Measurements from ENCODE around the gene ABHD12. TPM values are rescaled to one million over a fixed set of nuclear protein-coding genes. Genes with fewer than 3 reads are reported as not detected.

The ABHD12 gene
- total RNA-seq, 2 donors from 2014 or later, result 48.5 to 49.8 TPM

- no peak overlapping the region for H3K4me3 ChIP-seq
- H3K27me3 ChIP-seq (replicated peaks; ENCODE audit: insufficient read depth), result no peaks in the 10 kb centered on the region
- H3K4me1 ChIP-seq (ENCODE audit: control insufficient read depth in 1 of 2, low read depth in 2 of 2), result peaks cover 5 to 8% of the 10 kb centered on the region in 2 donors
- H3K27ac ChIP-seq, result no peak overlapping the region
- ATAC-seq (ENCODE audit: insufficient number of reproducible peaks, low FRiP score, low read depth) (no peak), DNase-seq (ENCODE audit: low spot score) (no peak)
- no peaks in the 10 kb centered on the region for H3K9me3 ChIP-seq
- H3K36me3 ChIP-seq, result peaks cover 17% of the 10 kb centered on the region
- TF ChIP-seq CTCF (IDR thresholded peaks at IDR 0.05), result no peak
Measured at GRCh38 chr20:25301357-25301920, 89.2 kb downstream of the ABHD12 start.

GRCh38 chr20:25300496-25301170, 90.0 kb downstream of the ABHD12 start:
- TF ChIP-seq CTCF (IDR thresholded peaks at IDR 0.05), result no peak
- peaks cover 19% of the 10 kb centered on the region for H3K36me3 ChIP-seq
- H3K4me1 ChIP-seq (ENCODE audit: control insufficient read depth in 1 of 2, low read depth in 2 of 2), result peaks cover 10 to 16% of the 10 kb centered on the region in 2 donors
- H3K4me3 ChIP-seq, result no peak overlapping the region
- DNase-seq (ENCODE audit: low spot score), result no peak
- H3K9me3 ChIP-seq, result no peaks in the 10 kb centered on the region
- no peak overlapping the region for H3K27ac ChIP-seq
- no peak for ATAC-seq (ENCODE audit: insufficient number of reproducible peaks, low FRiP score, low read depth)
- no peaks in the 10 kb centered on the region for H3K27me3 ChIP-seq (replicated peaks; ENCODE audit: insufficient read depth)

GRCh38 chr20:25299806-25300205, 90.8 kb downstream of the ABHD12 start:
- peaks cover 16 to 24% of the 10 kb centered on the region in 2 donors for H3K4me1 ChIP-seq (ENCODE audit: control insufficient read depth in 1 of 2, low read depth in 2 of 2)
- peaks cover 19% of the 10 kb centered on the region for H3K36me3 ChIP-seq
- DNase-seq (ENCODE audit: low spot score), result no peak
- no peak for ATAC-seq (ENCODE audit: insufficient number of reproducible peaks, low FRiP score, low read depth)
- no peak overlapping the region for H3K4me3 ChIP-seq
- H3K9me3 ChIP-seq, result no peaks in the 10 kb centered on the region
- TF ChIP-seq CTCF (IDR thresholded peaks at IDR 0.05), result no peak
- H3K27ac ChIP-seq, result no peak overlapping the region
- H3K27me3 ChIP-seq (replicated peaks; ENCODE audit: insufficient read depth), result no peaks in the 10 kb centered on the region

GRCh38 chr20:25297141-25297905, 93.3 kb downstream of the ABHD12 start:
- Histone ChIP-seq H3K36me3 (peaks cover 14% of the 10 kb centered on the region), H3K27ac (peak overlapping the region; percentile 53), H3K9me3 (no peaks in the 10 kb centered on the region), H3K4me1 (ENCODE audit: control insufficient read depth in 1 of 2, low read depth in 2 of 2) (peaks cover 16 to 39% of the 10 kb centered on the region in 2 donors), H3K27me3 (replicated peaks; ENCODE audit: insufficient read depth) (no peaks in the 10 kb centered on the region), H3K4me3 (no peak overlapping the region)
- no peak for DNase-seq (ENCODE audit: low spot score)
- no peak for TF ChIP-seq CTCF (IDR thresholded peaks at IDR 0.05)
- no peak for ATAC-seq (ENCODE audit: insufficient number of reproducible peaks, low FRiP score, low read depth)

All from thoracic aorta (tissue), 2 donors.